ENCODE measurements around the gene ITGA4. TPM values are rescaled to one million over a fixed set of nuclear protein-coding genes. Genes with fewer than 3 reads are reported as not detected.

The ITGA4 gene
- total and polyA plus RNA-seq, 7 donors, result 1.8 to 15.6 (median 11.4) TPM

GRCh38 chr2:181526014-181526413 is 68.8 kb downstream of the ITGA4 start:
- DNase-seq, result no peak
- Histone ChIP-seq H3K4me1 (no peaks in the 10 kb centered on the region), H3K9me3 (no peaks in the 10 kb centered on the region), H3K4me3 (no peak overlapping the region), H3K27ac (no peak overlapping the region), H3K36me3 (no peaks in the 10 kb centered on the region), H3K27me3 (no peaks in the 10 kb centered on the region)
- intact Hi-C loops (cut with DNase I), result no loop called here
- no peak for TF ChIP-seq POLR2A (IDR thresholded peaks at IDR 0.05)
- TF ChIP-seq CTCF (IDR thresholded peaks at IDR 0.05), result no peak
- TF ChIP-seq EP300 (IDR thresholded peaks at IDR 0.05), result no peak
- no peak for TF ChIP-seq POLR2AphosphoS5 (IDR thresholded peaks at IDR 0.05)
- WGBS, 2 donors, result 29 to 63% methylated on average over 4 of the region's 4 CpGs

- WGBS, 2 donors, result 94 to 95% methylated on average over 6 of the region's 6 CpGs
Measured at GRCh38 chr2:181527058-181527457, 69.9 kb downstream of the ITGA4 start.

GRCh38 chr2:181528441-181528840 is 71.3 kb downstream of the ITGA4 start:
- Histone ChIP-seq H3K27ac (no peak overlapping the region), H3K4me3 (no peak overlapping the region), H3K36me3 (no peaks in the 10 kb centered on the region), H3K27me3 (no peaks in the 10 kb centered on the region), H3K4me1 (no peaks in the 10 kb centered on the region), H3K9me3 (no peaks in the 10 kb centered on the region)
- no peak for DNase-seq
- WGBS, 2 donors, result 89 to 98% methylated on average over 1 of the region's 1 CpG
- TF ChIP-seq EP300 (IDR thresholded peaks at IDR 0.05), result no peak
- TF ChIP-seq POLR2AphosphoS5 (IDR thresholded peaks at IDR 0.05), result no peak
- TF ChIP-seq CTCF (IDR thresholded peaks at IDR 0.05), result no peak
- TF ChIP-seq POLR2A (IDR thresholded peaks at IDR 0.05), result no peak
- intact Hi-C loops (cut with DNase I), result no loop called here

More at GRCh38 chr2:181527058-181527457, 69.9 kb downstream of the ITGA4 start:
- no peaks in the 10 kb centered on the region for H3K27me3 ChIP-seq
- no peak for DNase-seq
- no peak for TF ChIP-seq POLR2A (IDR thresholded peaks at IDR 0.05)
- no peak for TF ChIP-seq CTCF (IDR thresholded peaks at IDR 0.05)
- no peak for TF ChIP-seq POLR2AphosphoS5 (IDR thresholded peaks at IDR 0.05)
- TF ChIP-seq EP300 (IDR thresholded peaks at IDR 0.05), result no peak
- H3K4me3 ChIP-seq, result no peak overlapping the region
- H3K36me3 ChIP-seq, result no peaks in the 10 kb centered on the region
- no peak overlapping the region for H3K27ac ChIP-seq
- no peaks in the 10 kb centered on the region for H3K9me3 ChIP-seq
- intact Hi-C loops (cut with DNase I), result no loop called here
- H3K4me1 ChIP-seq, result no peaks in the 10 kb centered on the region

GRCh38 chr2:181536730-181537129 is 79.5 kb downstream of the ITGA4 start:
- Histone ChIP-seq H3K27me3 (no peaks in the 10 kb centered on the region), H3K27ac (no peak overlapping the region), H3K9me3 (no peaks in the 10 kb centered on the region), H3K4me1 (no peaks in the 10 kb centered on the region), H3K36me3 (no peaks in the 10 kb centered on the region), H3K4me3 (no peak overlapping the region)
- TF ChIP-seq CTCF (IDR thresholded peaks at IDR 0.05) (no peak), EP300 (IDR thresholded peaks at IDR 0.05) (no peak), POLR2AphosphoS5 (IDR thresholded peaks at IDR 0.05) (no peak), POLR2A (IDR thresholded peaks at IDR 0.05) (no peak)
- no peak for DNase-seq
- 86 to 94% methylated on average over 2 of the region's 2 CpGs for WGBS, 2 donors
- intact Hi-C loops (cut with DNase I), result no loop called here

- H3K4me3 ChIP-seq, result no peak overlapping the region
- no peak overlapping the region for H3K27ac ChIP-seq
- no peak for DNase-seq
- intact Hi-C loops (cut with DNase I), result no loop called here
- no peaks in the 10 kb centered on the region for H3K36me3 ChIP-seq
- TF ChIP-seq CTCF (IDR thresholded peaks at IDR 0.05) (no peak), POLR2AphosphoS5 (IDR thresholded peaks at IDR 0.05) (no peak), POLR2A (IDR thresholded peaks at IDR 0.05) (no peak), EP300 (IDR thresholded peaks at IDR 0.05) (no peak)
- H3K4me1 ChIP-seq, result no peaks in the 10 kb centered on the region
- 80 to 84% methylated on average over 4 of the region's 4 CpGs for WGBS, 2 donors
- H3K27me3 ChIP-seq, result no peaks in the 10 kb centered on the region
- H3K9me3 ChIP-seq, result no peaks in the 10 kb centered on the region
Measured at GRCh38 chr2:181540421-181540820, 83.2 kb downstream of the ITGA4 start.

All from sigmoid colon (tissue), 7 donors.